Measurements from ENCODE around the gene TBCK. TPM values are rescaled to one million over a fixed set of nuclear protein-coding genes. Genes with fewer than 3 reads are reported as not detected.
"Not testable (repeated sequence)": the region's sequence is repeated elsewhere in the genome, so short reads cannot be mapped to it uniquely, and the experiment has no call there.

Gene TBCK
- total RNA-seq, 1 donor from 2014 or later: 64.2 TPM

- Mint-ChIP-seq H3K36me3 (peaks cover 18% of the 10 kb centered on the region), H3K9me3 (peaks cover 11% of the 10 kb centered on the region), H3K4me1 (no peaks in the 10 kb centered on the region), H3K4me3 (no peak overlapping the region), H3K27ac (no peak overlapping the region), H3K27me3 (ENCODE audit: low read depth) (no peaks in the 10 kb centered on the region)
- TF ChIP-seq, protein P1, sequence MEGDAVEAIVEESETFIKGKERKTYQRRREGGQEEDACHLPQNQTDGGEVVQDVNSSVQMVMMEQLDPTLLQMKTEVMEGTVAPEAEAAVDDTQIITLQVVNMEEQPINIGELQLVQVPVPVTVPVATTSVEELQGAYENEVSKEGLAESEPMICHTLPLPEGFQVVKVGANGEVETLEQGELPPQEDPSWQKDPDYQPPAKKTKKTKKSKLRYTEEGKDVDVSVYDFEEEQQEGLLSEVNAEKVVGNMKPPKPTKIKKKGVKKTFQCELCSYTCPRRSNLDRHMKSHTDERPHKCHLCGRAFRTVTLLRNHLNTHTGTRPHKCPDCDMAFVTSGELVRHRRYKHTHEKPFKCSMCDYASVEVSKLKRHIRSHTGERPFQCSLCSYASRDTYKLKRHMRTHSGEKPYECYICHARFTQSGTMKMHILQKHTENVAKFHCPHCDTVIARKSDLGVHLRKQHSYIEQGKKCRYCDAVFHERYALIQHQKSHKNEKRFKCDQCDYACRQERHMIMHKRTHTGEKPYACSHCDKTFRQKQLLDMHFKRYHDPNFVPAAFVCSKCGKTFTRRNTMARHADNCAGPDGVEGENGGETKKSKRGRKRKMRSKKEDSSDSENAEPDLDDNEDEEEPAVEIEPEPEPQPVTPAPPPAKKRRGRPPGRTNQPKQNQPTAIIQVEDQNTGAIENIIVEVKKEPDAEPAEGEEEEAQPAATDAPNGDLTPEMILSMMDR (IDR thresholded peaks at IDR 0.05; ENCODE audit: unreplicated experiment): no peak
- no peak for DNase-seq (ENCODE audit: low spot score in 2 of 2, unreplicated experiment in 2 of 2)
Measured at GRCh38 chr4:106126062-106126461, 189.9 kb downstream of the TBCK start.

DNA sequence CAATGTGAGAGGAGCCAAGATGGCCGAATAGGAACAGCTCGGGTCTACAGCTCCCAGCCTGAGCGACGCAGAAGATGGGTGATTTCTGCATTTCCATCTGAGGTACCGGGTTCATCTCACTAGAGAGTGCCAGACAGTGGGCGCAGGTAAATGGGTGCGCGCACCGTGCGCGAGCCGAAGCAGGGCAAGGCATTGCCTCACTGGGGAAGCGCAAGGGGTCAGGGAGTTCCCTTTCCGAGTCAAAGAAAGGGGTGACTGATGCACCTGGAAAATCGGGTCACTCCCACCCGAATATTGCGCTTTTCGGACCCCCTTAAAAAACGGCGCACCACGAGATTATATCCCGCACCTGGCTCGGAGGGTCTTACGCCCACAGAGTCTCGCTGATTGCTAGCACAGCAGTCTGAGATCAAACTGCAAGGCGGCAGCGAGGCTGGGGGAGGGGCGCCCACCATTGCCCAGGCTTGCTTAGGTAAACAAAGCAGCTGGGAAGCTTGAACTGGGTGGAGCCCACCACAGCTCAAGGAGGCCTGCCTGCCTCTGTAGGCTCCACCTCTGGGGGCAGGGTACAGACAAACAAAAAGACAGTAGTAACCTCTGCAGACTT is 196.0 kb downstream of the TBCK start:
- DNase-seq (ENCODE audit: low spot score in 2 of 2, unreplicated experiment in 2 of 2); H3K4me1 Mint-ChIP-seq; H3K27ac Mint-ChIP-seq; H3K4me3 Mint-ChIP-seq; H3K27me3 Mint-ChIP-seq (ENCODE audit: low read depth): not testable (repeated sequence)
- H3K9me3 Mint-ChIP-seq: peaks cover 12% of the 10 kb centered on the region
- peaks cover 24% of the 10 kb centered on the region for H3K36me3 Mint-ChIP-seq

DNA sequence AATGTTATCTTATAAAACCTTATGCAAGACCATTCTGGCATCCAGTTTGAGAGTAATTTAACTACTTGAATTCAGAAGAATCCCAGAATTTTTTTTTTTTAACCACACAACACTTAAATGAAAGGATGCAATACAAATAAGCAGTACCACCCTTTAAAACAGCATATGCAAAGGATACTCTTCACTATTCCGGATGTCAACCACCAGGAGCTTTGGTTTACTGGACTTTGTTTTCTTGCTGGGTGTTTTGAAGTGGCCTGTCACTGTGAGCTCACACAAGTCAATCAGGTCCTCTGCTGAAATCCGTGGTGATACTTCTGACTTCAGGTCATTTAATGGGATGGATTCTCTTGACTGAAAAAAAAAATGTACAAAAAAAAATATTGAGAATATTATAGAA is 200.0 kb downstream of the TBCK start:
- no peak for DNase-seq (ENCODE audit: low spot score in 2 of 2, unreplicated experiment in 2 of 2)
- Mint-ChIP-seq H3K4me3 (no peak overlapping the region), H3K27me3 (ENCODE audit: low read depth) (no peaks in the 10 kb centered on the region), H3K27ac (no peak overlapping the region), H3K4me1 (no peaks in the 10 kb centered on the region), H3K36me3 (peaks cover 54% of the 10 kb centered on the region), H3K9me3 (peaks cover 38% of the 10 kb centered on the region)
- TF ChIP-seq, protein P1 (IDR thresholded peaks at IDR 0.05; ENCODE audit: unreplicated experiment): no peak

DNA sequence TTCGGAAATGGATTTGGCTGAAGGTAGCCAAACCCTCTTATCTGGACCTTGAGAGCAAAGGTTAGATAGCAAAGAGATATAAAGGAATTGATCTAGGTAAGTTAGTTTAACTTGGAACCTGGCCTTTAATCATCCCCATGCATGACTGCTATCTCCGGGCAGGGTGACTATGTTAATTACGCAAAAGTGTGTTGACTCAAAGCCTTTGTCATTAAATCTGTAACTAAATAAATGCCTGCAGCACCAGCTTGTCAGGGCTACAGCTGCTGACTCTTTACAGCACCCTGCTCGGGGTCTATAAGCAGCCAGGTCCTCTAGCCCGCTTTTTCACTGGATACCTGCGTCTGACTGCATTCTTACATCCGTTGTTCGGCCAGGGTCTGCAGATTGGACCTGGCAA is 201.7 kb downstream of the TBCK start:
- DNase-seq (ENCODE audit: low spot score in 2 of 2, unreplicated experiment in 2 of 2): no peak
- TF ChIP-seq, protein P1 (IDR thresholded peaks at IDR 0.05; ENCODE audit: unreplicated experiment): no peak
- H3K4me1 Mint-ChIP-seq: no peaks in the 10 kb centered on the region
- peaks cover 70% of the 10 kb centered on the region for H3K36me3 Mint-ChIP-seq
- no peak overlapping the region for H3K4me3 Mint-ChIP-seq
- peaks cover 53% of the 10 kb centered on the region for H3K9me3 Mint-ChIP-seq
- no peak overlapping the region for H3K27ac Mint-ChIP-seq
- no peaks in the 10 kb centered on the region for H3K27me3 Mint-ChIP-seq (ENCODE audit: low read depth)

GRCh38 chr4:106111778-106112469 is 204.1 kb downstream of the TBCK start:
- DNase-seq (ENCODE audit: low spot score in 2 of 2, unreplicated experiment in 2 of 2); H3K27me3 Mint-ChIP-seq (ENCODE audit: low read depth); H3K4me3 Mint-ChIP-seq; H3K4me1 Mint-ChIP-seq; H3K27ac Mint-ChIP-seq: not testable (repeated sequence)
- H3K36me3 Mint-ChIP-seq: peaks cover 92% of the 10 kb centered on the region
- peaks cover 75% of the 10 kb centered on the region for H3K9me3 Mint-ChIP-seq

- TF ChIP-seq, protein P1 (IDR thresholded peaks at IDR 0.05; ENCODE audit: unreplicated experiment): no peak
- no peaks in the 10 kb centered on the region for H3K4me1 Mint-ChIP-seq
- peaks cover 97% of the 10 kb centered on the region for H3K36me3 Mint-ChIP-seq
- no peak for DNase-seq (ENCODE audit: low spot score in 2 of 2, unreplicated experiment in 2 of 2)
- H3K27me3 Mint-ChIP-seq (ENCODE audit: low read depth): no peaks in the 10 kb centered on the region
- no peak overlapping the region for H3K4me3 Mint-ChIP-seq
- H3K27ac Mint-ChIP-seq: no peak overlapping the region
- H3K9me3 Mint-ChIP-seq: peaks cover 86% of the 10 kb centered on the region
Measured at GRCh38 chr4:106109929-106110328, 206.1 kb downstream of the TBCK start.

All from mesothelial cell of epicardium (in vitro differentiated cells).